ENCODE results near the gene TP53I11.
A peak's percentile ranks its signal among the peaks of the same experiment; 100 is the strongest.

The TP53I11 gene

GRCh38 chr11:44955015-44955738 lies 4.5 kb upstream of the TP53I11 start:
- no peak for DNase-seq

- no peak for DNase-seq
These were observed 3.6 kb upstream of the TP53I11 start for GRCh38 chr11:44954051-44954906.

- DNase-seq, result no peak
These were observed 2.0 kb upstream of the TP53I11 start for GRCh38 chr11:44952500-44953260.

GRCh38 chr11:44952082-44952481 lies 1.4 kb upstream of the TP53I11 start:
- no peak for DNase-seq

- DNase-seq, result peak; percentile 26
These were observed 555 bp downstream of the TP53I11 start for GRCh38 chr11:44950031-44950624.

- peak; percentile 30 for DNase-seq
These were observed 1.3 kb downstream of the TP53I11 start for GRCh38 chr11:44949160-44950030.

DNA sequence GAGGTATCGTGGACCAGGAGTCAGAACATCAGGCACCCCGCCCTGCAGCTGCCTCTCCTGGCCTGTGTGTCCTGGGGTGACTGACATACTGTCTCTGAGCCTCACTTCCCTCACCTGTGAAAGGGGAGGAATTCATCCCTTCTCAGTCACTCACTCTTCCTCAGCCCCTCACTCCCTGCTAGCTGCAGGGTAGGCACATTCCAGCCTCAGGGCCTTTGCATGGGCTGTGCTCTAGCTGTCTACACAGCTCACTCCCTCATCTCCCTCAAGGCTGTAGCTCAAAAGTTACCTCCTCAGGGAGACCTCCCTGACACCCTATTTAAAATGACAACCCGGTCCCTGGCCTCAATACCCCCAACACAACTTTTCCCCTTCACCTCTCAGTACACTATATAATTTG lies 2.5 kb downstream of the TP53I11 start:
- no peak for DNase-seq

- DNase-seq, result no peak
These were observed 3.6 kb downstream of the TP53I11 start for GRCh38 chr11:44947114-44947513.

- DNase-seq, result no peak
These were observed 4.4 kb downstream of the TP53I11 start for GRCh38 chr11:44946263-44946662.

GRCh38 chr11:44945666-44946065 lies 5.0 kb downstream of the TP53I11 start:
- no peak for DNase-seq

DNA sequence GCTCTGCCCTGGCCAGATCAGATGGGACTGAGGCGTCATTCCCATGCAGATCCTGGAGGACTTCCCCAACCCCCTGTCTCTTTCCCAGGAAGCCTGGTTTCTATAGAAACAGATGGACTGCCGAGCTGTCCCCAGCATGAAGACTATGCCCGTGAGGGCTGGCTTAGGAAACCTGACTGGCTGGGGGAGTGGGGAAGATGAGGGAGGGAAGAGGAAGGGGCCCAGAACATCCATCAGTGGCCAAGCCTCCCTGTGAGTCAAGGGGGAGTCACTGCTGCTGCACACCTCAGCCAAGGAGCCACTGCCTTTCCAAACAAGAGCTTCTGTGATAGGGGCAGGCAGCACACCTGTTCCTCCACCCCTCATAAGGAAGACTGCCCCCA lies 5.8 kb downstream of the TP53I11 start:
- no peak for DNase-seq

DNA sequence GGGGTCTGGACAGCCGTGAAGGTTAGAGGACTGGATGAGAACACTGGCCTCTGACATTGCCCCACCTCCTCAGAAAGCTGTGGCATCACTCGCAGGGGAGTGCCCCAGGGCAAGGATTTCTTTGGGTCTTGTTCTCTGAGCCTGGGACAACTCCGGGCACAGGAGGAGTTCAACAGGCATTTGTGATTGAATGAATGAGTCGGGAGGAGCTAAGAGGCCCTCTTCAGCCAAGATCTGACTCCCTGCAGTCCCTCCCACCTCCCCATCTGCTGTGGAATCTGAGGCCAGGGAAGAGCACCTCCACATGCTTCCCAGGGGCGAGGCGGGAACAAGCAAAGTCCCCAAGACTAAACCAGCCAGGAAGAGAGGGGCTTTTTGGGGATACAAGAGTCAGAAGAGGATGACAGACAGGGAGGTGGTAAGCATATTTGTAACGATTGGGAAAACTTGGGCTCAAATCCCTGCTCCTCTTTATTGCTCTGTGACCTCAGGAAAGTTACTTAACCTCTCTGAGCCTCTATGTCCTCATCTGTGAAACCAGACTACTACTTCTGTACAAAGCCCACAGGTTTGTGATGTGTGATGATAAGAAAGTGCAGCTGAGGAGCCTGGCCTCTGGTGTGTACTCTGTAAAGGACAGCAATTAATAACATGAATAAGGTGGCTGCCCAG lies 6.4 kb downstream of the TP53I11 start:
- DNase-seq, result no peak

GRCh38 chr11:44943696-44944095 lies 7.0 kb downstream of the TP53I11 start:
- no peak for DNase-seq

GRCh38 chr11:44943118-44943517 lies 7.6 kb downstream of the TP53I11 start:
- no peak for DNase-seq

DNA sequence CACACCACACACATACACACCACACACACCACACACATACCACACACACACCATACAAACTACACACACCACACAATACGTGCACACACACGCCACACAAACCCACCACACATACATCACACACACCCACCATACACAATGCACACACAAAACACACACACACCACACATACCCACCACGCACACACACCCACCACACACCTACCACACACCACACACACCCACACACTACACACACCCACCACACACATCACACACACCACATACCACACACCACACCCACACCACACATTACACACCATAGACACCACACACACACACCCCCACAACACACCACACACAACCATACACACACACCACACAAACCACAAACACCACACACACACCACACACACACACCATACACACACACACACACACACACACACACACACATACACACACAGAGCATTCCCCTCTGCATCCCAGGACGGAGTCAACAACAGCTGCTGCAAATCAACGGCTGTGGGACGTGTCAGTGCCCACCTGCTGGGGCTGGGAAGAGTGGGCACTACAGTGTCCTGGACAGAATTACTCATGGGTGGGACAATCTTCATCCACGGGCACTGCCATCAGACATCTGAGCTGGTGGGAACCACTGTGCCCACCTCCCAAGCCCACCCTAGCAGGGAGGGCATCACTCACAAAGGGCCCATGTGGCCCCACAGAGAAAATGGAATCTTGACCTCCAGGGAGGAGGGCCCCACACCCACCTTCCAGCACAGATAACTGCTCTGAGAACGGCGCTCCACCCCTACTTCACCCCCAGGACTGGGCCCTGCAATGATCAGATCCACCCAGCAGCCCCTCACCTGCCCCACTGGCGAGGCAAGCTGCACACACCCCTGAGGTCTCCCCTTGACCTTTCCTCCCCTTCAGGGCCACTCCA lies 8.4 kb downstream of the TP53I11 start:
- no peak for DNase-seq

- DNase-seq, result no peak
These were observed 9.2 kb downstream of the TP53I11 start for GRCh38 chr11:44941259-44942021.

DNA sequence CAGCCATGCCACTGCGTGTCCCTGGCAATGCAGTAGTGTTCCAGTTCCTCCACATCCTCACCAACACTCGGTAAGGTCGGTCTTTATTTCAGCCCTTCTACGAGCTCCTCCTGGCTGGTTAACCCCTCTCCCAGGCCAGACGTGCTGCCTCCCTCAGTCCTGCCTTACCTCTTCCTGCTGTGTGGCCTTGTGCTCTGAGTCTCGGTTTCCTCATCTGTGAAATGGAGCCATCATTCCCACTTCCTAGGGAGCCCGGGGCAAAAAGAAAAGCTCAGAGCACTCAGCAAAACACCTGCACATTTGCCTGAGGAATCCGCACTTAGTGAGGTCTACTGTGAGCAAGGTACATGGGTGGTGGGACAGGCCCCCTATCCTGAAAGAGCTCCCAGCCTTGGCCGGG lies 9.8 kb downstream of the TP53I11 start:
- DNase-seq, result no peak

- no peak for DNase-seq
These were observed 10.3 kb downstream of the TP53I11 start for GRCh38 chr11:44940404-44940803.

DNA sequence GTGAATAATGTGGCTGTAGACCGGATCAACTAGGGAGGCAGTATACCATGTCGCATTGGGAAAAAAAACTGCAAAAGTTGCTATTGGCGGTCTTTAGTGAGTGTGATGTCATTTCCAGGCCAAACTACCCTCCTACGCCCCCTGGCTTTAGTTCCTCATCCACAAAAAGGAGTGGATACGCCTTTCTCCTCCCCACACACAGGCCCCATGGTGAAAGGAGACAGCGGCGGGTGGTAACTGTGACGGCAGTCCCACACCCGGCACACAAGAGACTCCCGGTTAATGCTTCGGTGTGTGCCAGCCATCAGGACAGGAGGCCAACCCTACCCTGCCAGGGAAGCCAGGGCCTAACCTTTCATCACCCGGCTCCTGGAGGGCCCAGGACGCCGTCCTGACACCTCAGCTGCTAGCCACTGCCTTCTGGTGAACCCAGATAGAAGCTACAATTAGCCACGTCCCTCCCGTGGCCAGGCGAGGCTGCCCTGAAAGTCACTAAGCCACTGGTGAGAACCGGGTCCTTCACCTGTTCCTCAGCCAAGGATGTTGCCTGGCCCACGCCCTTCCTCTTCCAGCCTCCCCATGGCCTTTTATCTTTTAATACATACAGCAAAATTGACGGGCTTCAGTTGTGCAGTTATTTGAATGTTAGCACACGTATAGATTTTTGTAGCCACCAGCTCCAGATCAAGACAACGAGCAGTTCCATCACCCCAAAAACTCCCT lies 10.8 kb downstream of the TP53I11 start:
- DNase-seq, result no peak

All from CD4-positive, alpha-beta T cell treated with Interleukin-12 subunit alpha and Interleukin-12 subunit beta, for 1 hour (primary cell).